ENCODE results near the gene KCNH1.

KCNH1 gene

GRCh38 chr1:210707300-210708240, 426.4 kb downstream of the KCNH1 start:
- DNase-seq = no peak

GRCh38 chr1:210706246-210706645, 427.7 kb downstream of the KCNH1 start:
- DNase-seq = no peak

GRCh38 chr1:210705086-210705485, 428.9 kb downstream of the KCNH1 start:
- no peak for DNase-seq

GRCh38 chr1:210703593-210703992, 430.4 kb downstream of the KCNH1 start:
- DNase-seq = no peak

- no peak for DNase-seq
Observed at GRCh38 chr1:210702506-210702905, 431.4 kb downstream of the KCNH1 start.

- no peak for DNase-seq
Observed at GRCh38 chr1:210700511-210700910, 433.4 kb downstream of the KCNH1 start.

GRCh38 chr1:210700083-210700482, 433.9 kb downstream of the KCNH1 start:
- no peak for DNase-seq

GRCh38 chr1:210698661-210699060, 435.3 kb downstream of the KCNH1 start:
- DNase-seq = no peak

GRCh38 chr1:210697185-210697584, 436.8 kb downstream of the KCNH1 start:
- DNase-seq = no peak

- no peak for DNase-seq
Observed at GRCh38 chr1:210696709-210697108, 437.2 kb downstream of the KCNH1 start.

GRCh38 chr1:210695026-210695425, 438.9 kb downstream of the KCNH1 start:
- DNase-seq = no peak

GRCh38 chr1:210692796-210693195, 441.2 kb downstream of the KCNH1 start:
- DNase-seq = peak; percentile 4

- no peak for DNase-seq
Observed at GRCh38 chr1:210691039-210691610, 442.8 kb downstream of the KCNH1 start.

GRCh38 chr1:210690236-210690635, 443.7 kb downstream of the KCNH1 start:
- DNase-seq = no peak

- no peak for DNase-seq
Observed at GRCh38 chr1:210689826-210690225, 444.1 kb downstream of the KCNH1 start.

GRCh38 chr1:210688512-210689234, 445.3 kb downstream of the KCNH1 start:
- peak; percentile 37 for DNase-seq

- DNase-seq = peak; percentile 2
Observed at GRCh38 chr1:210687582-210688279, 446.2 kb downstream of the KCNH1 start.

- no peak for DNase-seq
Observed at GRCh38 chr1:210686841-210687240, 447.1 kb downstream of the KCNH1 start.

GRCh38 chr1:210685295-210685650, 448.7 kb downstream of the KCNH1 start:
- no peak for DNase-seq

- DNase-seq = no peak
Observed at GRCh38 chr1:210684466-210685294, 449.3 kb downstream of the KCNH1 start.

GRCh38 chr1:210683403-210684047, 450.4 kb downstream of the KCNH1 start:
- no peak for DNase-seq

- DNase-seq = peak; percentile 66
Observed at GRCh38 chr1:210681158-210681557, 452.8 kb downstream of the KCNH1 start.
